HG03025 (cell line): Measurements from ENCODE around the gene ENTPD2.

ENCODE experiments used
- ATAC-seq: cut with Tn5 transposase; IDR thresholded peaks from one replicate; pipeline ENCODE4 v1.9.1; 2021; ENCODE audit warnings: mild to moderate bottlenecking, moderate library complexity; ENCODE audit not compliant: unreplicated experiment, low FRiP score

Gene ENTPD2

DNA sequence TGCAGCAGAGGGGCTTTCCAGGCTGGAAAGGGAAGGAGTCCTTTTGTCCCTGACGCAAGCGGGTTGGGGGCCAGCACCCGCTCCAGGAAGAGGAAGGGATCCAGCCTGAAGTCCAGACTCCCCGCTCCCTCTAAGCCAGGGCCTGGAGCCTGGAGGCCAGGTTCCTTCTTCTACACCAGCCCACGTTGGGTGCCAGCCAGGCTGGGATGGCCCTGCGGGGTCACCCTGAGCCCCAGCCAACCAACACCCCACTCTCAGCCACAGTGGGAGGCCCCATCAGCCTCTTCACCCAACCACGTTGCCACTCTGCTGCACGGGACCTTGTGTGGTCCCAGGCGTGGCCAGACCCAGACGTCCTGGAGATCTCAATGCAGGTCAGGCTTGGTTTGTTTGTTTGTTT, 21.0 kb downstream of the ENTPD2 start:
- no peak for ATAC-seq

DNA sequence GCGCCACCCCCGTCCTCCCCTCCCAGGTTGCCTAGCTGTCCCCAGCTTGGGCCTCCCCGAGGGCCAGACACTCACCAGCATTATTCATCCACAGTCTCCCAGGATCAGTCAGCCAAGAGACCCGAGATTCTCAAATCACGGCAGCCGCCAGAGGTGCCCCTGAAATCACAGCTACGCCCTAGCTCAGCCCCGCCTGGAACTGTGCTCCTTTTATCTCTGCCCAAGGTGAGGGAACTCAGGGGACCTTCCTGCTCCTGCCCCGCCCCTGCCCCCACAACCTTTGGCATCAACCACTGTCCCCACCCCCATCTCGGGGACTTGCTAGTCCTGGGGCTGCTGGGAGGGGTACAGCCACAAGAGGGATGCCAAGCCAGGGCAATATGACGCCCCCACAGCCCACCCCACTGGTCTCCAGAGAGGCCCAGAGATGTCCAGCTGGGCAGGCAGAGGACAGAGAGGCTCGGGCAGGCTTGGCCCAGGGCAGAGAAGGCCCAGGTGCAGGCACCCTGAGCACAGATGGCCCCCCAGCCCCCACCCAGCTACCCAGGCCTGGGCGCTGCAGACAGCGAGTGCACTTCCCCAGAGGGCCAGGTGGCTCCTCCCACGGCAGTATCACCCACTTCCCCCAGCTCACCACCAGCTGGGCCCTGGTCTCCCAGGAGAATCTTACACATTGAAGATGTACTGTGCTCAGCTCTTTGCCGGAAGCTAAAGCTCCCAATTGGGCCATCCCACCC, 21.8 kb downstream of the ENTPD2 start, which contains the start of gene FUT7:
TSS of gene FUT7 (minus strand) at position 185 of the 737 bp plus-strand sequence. CDS start at position 88, 97 bp downstream.
- no peak for ATAC-seq

DNA sequence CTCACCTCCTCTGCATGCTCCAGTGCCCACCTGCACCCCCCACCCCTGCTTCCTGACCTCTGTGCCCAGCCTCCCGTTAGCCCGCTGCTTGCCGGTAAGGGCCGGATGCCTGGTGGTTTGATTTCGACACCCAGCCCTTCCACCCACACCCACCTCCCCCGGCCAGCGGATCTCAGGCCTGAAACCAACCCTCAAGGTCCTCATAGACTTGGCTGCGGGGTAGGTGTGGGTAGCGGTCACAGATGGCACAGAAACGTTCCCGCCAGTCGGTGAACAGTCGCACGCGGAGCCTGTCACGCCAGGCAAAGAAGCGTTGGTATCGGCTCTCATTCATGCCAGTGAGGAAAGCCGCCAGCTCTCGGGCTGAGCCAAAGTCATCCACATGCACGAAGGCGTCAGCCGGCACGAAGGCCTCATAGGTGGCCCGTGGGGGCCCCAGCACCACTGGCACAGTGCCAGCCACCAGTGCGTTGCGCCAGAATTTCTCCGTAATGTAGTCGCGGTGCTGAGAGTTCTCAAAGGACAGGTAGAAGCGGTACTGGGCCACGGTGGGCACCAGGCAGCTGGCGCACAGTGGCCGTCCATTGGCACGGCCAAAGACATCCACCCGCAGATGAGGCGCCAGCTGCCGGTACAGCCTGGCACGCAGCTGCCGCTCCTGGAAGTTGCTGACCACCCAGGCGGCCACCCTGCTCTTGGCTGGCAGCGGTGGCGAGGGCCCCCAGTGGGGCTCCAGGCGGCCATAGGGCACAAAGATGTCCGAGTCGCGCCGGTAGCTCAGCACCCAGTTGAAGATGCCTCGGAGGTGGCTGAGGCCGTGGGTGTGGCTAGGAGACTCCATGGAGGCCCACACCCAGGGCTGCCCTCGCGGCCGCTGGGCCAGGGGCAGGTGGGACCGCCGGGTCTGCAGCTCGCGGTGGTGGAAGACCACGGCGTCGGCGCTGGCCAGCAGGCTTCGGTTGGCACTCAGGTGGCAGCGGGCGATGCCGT, 23.0 kb downstream of the ENTPD2 start:
- no peak for ATAC-seq

DNA sequence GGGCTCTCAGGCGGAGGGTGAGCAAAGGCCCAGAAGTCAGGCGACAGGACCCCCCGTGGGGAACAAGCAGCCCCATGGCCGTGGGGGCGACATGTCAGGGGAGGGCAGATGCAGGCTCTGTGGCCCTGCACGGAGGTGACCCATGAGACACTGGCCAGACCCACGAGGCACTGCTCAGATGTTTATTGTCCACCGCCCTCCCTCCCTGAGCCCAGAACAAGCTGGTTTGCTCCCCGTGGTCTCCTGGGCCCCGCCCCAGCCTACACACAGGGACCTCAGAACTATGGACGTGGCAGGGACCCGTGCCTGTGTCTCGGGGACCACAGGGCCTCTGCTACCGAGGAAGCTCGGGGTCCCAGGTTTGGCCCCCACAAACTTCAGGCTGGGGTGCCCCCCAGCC, 23.9 kb downstream of the ENTPD2 start:
- ATAC-seq = no peak

DNA sequence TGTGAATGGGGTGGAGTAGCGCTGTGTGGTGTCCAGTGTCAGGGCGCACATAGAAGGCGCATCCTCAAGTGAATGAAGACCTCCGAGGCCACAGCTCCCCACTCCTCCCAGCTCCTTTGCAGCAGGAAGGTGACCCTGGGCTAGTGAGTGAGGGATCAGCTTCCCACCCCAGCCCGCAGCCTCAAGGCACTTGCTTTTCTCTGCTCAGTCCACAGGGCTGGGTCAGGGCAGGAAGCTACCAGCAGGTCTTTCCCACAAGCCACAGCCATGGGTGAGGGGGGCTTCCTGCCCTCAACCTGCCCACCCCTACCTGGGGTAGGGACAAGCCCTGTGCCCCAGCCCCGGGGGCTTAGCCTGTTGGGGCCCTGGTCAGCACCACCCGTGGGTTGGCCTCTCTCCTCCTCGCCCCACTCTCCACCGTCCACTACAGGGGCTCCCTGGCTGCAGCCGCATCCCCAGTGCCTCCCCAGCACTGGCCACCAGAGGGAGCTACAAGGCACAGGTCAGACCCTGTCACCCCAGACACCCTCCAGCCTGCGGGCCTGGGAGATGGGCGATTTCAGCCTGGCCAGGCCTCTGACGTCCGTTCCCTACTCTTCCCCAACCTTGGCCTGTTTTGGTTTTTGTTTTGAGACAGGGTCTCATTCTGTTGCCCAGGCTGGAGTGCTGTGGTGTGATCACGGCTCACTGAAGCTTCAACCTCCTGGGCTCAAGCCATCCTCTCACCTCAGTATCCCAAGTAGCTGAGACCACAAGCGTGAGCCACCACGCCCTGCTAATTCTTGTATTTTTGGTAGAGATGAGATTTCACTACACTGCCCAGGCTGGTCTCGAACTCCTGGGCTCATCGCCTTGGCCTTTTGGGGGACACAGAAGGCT, 24.6 kb downstream of the ENTPD2 start:
- no peak for ATAC-seq

DNA sequence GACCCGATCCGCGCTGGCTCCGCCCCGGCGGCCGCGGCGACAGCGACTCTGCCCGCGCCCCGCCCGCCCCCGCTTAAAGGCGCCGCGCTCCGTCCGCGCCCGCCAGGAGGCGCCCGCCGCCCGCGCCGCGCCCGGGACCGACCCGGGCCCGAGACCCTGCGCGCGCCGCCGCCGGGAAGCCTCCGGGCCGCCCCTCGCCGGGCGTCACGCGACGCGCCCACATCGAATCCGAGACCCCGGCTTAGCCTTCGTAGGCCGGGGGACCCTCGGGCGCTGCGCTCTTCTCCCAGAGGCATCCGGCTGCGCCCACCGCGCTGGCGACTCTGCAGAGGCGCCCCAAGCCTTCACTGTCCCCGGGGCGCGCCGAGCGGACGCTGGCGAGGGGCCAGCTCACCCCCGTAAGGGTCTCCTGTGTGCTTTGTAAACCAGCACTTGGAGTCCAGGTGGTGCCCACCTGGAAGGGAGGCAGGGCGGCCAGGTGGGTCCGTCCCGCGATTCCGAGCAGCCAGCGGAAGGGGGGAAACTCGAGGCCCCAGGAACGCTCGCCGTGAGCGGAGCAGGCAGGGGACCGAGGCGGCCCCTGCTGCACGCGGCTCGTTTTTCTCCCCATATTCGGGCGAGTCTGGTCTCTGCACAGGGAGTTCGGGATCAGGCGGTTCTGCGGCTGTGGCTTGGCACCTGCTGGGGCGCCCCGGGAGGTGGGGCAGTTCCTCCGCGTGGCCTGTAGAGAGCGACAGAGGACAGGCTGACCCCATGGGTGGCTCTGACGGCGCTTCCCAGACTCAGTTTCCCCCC, 25.4 kb downstream of the ENTPD2 start:
- no peak for ATAC-seq

DNA sequence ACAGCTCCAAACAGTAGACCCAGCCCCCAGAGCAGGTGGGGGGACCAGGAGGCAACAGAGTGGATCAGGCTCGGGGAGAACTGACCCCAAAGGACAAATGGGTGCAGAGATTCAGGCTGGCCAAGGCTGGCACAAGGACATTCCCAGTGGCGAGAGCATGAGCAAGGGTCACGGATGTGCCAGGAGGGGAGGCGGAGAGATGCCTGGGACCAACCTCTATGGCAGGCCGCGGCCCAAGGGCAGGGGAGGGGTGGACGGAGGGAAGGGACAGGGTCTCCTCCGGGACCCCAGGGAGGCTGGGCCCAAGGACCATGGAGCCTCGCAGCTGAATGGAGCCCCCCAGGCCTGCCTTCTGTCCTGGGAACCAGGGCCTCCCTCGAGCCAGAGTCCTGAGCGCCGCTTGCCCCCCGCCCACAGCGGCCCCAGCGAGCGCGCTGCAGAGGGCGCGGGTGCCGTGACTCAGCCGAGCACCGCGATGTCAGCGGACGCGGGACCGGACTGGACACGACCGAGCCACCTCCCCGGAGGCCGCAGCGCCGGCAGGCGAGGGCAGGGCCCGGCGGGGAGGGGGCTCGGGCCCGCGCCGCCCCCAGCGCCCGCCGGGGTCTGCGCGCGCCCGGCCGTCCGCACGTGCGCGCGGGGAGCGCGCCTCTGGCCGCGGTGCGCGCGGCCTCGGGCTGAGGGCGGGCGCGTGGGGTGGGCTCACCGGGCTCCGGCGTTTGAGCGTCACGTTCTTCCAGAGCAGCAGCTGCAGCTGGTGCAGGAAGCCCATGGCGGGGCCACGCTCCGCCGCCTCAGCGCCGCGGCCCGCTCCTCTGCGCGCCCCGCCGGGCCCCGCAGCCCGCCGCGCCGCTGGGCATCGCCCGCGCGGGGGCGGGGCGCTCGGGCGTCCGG, 26.2 kb downstream of the ENTPD2 start, which contains the start of gene ABCA2:
TSS of gene ABCA2 (minus strand) at position 869 of the 894 bp plus-strand sequence. CDS start at position 772, 97 bp downstream.
- ATAC-seq = no peak

DNA sequence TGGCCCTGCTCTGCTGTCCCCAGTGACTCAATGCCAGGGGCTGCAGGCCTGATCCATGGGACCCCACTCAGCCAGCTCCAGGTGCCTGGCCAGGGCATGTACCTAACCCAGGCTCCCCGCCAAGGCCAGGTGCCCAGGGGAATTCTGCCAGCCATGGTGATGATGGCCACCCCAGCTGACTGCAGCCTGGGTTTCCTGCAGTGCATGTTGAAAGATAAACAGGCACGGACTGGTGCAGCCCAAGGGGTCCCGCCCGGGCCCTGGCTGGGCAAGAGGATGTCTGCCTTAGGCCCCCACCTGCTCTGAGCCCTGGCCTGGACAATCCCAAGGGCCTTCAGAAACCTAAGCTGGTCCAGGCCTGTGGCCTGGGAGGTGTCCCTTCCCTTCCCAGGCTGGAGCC, 27.0 kb downstream of the ENTPD2 start:
- ATAC-seq = no peak

DNA sequence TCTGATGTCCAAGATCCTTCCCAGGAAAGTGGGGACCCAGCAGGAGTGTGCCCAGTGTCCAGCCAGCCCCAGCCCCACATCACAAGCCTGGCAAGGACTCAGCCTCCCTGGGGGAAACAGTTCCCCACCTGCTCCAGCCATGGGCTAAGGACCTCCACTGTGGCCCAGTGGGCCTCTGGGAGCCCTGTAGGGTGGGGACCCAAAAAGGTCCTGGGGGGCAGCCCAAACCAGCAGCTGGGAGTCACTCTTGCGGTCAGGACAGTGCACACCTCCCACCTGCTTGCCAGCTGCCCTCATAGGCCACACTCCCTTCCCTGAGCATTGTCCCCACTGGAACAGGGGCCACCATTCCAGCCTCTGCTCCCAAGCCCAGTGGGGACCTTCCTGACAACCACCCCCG, 27.5 kb downstream of the ENTPD2 start:
- no peak for ATAC-seq

DNA sequence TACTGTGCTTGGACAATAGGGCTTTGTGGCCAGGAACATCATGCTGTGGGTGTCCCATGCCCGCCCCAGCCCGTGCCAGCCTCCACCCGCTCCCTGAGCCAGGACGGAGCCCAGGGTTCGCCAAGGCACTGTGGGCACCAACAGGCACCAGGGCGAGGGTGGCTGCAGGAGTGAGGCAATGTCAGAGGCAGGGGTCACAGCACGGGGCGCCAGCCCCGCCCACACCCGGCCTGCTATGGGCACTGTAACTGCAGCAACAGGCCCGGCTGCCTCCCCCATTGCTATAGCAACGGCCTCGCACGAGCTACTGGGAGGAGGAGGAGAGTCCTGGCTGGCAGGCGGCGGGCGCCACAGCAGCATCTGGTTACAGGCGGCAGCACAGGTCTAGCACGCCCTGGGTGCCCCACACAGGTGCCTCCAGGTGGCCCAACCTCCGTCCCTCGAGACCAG, 28.3 kb downstream of the ENTPD2 start:
- ATAC-seq = no peak

DNA sequence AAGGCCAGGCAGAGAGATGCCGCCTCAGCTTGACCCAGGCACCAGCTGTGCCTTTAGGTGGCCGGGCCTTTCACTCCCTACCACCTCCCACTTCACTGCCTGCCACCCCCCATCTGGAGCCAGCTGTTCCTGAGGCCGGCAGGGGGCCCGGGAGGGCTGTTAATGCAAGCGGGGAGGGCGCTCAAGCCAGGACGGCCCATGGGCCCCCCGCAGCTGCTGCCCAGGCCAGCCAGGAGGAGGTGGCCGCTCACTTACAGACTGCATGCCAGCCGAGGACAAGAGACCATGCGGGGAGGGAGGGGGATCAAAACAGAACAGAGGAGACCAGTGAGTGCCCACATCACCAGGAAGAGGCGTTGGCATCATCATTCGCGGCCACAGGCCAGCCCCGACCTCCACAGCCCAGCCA, 30.3 kb downstream of the ENTPD2 start:
- ATAC-seq = no peak

DNA sequence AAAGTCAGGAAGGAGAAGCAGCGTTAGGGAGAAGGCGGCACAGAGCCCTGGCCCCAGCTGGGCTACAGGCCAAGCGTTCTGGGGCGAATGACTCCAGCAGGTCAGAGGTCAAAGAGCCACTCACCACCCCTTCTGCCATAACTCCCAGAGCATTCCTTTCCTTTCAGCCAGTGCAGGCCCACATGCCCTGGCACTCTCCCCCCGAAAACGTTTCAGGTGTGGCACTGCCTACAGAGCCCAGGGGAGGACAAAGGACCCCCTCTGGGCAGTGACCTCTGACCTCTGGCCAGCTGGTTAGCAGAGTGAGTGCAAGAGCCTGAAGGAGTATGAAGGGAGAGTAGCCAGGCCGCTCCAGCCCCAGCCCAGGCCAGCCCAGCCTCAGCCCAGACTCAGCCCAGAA, 30.7 kb downstream of the ENTPD2 start:
- no peak for ATAC-seq

DNA sequence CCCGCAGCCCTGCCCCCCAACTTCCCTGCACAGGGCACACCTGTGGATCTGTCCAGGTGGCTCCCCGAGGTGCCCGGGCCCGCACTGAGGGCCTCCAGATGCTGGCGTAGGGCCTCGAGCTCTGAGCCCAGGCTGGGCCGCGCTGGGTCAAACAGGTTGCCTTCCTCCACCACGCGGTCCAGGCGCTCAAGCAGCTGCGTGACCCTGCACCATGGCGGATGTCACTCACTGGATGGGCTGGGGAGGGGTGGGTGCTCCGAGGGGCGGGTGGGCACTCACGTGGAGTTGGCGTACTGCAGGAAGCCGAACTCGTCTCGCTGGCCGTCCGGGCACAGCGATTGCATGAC, 31.2 kb downstream of the ENTPD2 start:
- ATAC-seq = no peak

DNA sequence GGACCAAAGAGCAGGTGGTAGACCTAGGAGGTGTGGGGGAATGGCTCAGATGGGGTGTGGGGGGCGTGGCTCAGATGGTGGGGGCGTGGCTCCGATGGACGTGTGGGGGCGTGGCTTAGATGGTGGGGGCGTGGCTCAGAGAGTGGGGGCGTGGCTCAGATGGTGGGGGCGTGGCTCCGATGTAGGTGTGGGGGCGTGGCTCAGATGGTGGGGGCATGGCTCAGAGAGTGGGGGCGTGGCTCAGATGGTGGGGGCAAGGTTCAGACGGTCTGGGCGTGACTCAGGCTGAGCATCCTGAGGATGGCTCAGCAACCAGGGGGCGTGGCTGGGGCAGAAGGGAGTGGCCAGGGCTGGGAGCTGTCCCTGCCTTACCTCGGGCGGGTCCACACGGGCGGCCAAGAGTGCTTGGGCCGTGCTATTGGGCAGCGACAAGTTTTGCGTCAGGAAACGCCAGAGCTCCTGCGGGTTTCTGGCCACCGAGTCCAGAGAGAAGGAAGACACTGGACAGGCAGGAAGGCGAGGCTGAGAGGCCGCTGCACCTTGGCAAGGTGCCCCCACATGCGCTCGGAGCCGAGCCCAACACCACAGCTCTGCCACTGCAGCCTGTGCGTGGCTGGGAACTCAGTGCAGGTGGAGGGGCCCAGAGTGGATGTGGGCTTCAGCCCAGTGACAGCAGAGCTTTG, 31.7 kb downstream of the ENTPD2 start:
- no peak for ATAC-seq

DNA sequence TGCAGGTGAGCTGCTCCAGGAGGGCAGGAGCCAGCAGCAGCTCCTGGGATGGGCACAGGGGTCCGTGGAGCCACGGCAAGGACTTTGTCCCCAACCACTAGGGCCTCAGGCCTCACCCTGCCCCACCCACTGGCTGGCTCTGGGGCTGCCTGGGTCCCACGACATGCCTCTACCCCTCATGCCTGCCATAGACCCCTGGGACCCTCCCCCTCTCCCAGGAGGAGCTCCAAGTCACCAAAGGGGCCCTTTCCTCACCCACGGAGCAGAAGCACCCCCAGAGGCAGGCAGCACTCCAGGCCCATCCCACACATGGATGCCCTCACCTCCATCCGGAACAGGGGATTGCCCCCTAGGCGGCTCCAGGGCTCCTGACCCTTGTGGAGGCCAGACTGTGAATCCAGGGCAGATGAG, 32.3 kb downstream of the ENTPD2 start:
- no peak for ATAC-seq

DNA sequence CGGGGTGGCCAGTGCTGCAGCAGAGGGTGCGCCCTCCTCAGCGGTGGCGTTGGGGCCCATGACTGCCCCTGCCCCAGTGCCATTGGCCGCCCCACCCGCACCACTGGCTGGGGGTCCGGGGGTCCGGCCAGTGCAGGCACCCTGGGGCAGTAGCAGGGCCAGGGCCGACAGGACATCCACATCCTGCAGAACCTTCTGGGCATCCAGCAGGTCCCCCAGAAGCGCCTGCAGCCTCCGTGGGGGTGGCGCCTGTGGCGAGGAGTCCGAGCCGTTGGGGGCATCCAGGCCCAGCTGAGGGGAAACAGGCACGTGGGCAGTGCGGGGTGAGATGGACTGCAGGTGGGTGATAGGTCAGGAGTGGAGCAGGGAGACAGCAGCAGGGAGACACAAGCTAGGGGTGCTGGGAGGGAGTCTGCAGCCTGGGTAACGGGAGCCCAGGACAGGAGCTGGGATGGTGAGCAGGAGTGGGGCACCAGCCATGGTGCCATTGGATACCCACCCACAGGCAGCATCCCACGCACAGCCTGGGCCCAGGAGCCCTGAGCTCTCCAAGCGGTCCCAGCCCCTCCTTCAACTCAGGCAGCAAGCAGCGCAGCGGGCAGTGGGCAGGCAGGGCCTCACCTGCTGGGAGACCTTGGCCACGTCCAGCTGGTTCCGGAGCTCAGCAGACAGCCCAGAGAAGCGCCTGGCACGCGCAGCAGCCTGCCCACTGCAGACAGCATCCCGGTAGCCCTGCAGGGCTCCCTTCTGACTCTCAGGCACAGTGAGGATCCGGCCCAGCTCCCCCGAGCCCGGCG, 32.9 kb downstream of the ENTPD2 start:
- no peak for ATAC-seq
